Germinal center (tissue), 1 donor: ENCODE results near the gene IFT43.

Experiments used
- DNase-seq: peaks from one replicate; pipeline ENCODE4 v3.0.0; 2012; ENCODE audit warnings: mixed read lengths, low spot score

IFT43 gene

DNA sequence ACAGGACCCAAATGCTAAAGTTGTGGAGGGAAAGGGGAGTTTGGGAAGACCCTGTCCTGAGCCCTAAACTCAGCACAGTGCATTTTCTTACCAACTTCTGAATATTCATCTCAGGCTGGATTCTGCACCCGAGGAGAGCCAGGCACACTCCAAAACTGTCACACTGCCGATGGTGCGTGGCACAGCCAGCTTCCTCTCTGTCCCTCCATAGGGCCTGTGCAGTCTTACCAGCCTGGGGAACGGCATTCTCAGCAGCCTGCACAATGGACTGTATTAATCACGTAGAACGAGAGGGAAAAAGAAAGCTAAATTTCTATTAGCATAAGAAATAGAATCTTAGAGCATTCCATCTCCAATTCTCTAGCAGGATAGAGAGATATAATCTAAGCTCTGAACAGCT lies 94.9 kb downstream of the IFT43 start:
- DNase-seq = no peak

DNA sequence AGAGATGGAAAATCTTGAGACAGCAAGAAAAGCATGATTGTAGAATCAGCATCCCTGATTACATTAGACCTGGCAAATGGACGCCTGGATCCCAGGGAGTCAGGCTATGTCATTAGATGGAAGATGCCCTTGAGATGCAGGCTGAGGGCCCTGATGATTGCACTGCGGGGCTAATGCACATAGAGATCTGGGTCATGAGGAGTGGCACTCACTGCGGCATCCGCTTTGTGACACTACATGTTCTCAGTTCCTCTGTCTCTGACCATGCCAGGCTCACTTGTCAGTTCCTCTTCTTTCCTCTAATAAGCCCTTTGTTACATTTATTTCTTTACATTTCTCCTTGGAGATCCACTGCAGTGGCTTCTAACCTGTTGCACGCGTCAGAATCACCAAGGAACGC lies 96.1 kb downstream of the IFT43 start:
- no peak for DNase-seq

DNA sequence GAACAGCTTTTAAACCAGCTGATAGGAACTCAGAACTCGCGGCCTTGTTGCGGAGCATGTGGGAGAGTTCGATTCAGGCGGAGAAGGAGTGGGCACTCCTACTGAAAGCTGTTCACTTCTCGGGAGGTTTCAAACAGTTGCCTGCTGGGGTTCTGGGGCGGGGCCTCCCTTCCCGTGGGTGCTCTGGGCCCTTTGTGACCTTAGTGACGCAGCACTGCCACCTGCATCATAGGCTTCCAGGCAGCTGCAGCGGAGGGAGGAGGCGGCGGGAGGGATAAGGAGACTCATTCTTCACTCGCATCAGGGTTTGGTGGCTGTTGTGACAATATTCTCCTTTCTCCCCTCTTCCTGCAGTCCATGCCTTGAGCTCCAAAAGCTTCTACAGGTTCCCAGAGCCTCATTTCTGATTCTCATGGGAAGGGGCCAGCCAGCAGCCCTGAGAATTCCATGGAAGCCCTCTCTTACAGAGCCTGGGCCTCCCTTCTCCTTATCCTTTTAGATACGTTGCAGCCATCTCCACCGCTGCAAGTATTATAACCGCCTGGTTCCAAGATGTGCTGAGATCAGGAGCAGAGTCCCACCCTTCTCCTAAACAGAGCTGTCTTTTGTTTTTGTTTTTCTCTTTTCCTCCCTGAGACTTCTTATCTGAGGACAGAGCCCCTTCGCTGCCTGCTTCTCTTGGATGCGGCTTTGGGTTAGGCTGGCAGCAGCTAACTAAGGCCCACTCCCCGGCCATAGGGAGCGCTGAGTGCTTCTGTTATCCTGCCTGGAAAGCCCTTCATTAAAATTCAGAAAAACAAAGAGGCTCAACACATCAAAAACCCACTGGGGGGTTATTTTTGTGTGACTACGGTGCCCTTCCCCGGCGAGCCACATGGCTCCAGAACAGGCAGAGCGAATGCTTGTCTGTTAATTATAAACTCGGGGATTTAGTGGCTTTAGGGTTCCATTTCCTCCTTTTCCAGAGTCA lies 98.5 kb downstream of the IFT43 start:
- DNase-seq = no peak

DNA sequence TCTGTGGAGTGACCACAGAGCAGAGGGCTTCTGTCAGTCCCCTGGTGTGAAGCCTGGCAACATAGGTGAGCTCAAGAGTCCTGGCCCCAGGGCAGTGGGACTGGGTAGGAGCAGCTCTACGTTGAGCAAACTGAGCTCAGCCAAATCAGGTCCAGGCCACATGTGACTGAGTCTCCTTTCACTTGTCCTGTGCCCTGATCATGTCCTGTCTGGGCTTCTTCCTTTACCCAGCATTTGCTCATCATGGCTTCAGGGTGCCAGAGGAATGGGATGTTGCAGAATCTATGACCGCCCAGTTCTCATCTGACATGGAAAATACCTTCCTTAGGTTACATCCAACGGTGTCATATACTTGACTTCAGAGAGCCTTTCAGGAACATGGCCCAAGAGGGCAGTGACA lies 99.8 kb downstream of the IFT43 start:
- no peak for DNase-seq

GRCh38 chr14:76086636-76087035 lies 101.1 kb downstream of the IFT43 start:
- DNase-seq = no peak

DNA sequence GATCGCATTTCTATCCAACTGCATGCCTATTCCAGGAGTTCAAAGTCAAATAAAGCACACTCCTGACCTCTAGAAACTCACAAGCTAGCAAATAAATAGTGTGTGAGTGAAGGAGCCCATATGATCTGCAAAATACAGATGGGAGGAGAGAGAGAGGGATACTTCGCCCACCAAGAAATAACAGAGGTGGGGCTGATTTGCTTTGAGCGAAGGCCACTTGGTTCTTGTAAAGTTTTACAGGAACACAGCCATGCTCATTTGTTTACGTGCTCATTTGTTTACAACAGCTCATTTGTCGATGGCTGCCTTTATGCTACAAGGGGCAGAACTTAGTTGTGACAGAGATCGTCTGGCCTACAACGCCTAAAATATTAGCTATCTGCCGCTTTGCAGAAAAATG lies 102.8 kb downstream of the IFT43 start:
- DNase-seq = no peak

- no peak for DNase-seq
Observed at GRCh38 chr14:76088771-76089571, 103.4 kb downstream of the IFT43 start.

DNA sequence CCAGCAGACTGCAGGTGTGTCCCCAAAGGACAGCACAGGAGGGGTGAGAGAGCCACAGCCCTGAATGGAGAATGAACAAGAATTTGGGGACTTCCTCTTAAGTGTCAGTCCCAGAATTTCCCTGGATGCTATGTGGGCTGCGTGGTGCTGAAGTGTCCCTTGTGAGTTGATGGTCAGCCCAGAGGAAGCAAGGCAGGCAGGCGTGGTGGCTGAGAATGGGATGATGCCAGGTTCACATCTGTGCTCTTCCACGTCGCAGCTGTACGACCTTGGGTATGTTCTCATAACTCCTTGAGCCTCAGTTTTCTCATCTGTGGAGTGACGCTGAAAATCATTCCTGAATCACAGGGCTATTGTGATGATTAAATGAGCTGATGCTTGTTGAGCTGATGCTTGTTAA lies 104.0 kb downstream of the IFT43 start:
- DNase-seq = no peak

DNA sequence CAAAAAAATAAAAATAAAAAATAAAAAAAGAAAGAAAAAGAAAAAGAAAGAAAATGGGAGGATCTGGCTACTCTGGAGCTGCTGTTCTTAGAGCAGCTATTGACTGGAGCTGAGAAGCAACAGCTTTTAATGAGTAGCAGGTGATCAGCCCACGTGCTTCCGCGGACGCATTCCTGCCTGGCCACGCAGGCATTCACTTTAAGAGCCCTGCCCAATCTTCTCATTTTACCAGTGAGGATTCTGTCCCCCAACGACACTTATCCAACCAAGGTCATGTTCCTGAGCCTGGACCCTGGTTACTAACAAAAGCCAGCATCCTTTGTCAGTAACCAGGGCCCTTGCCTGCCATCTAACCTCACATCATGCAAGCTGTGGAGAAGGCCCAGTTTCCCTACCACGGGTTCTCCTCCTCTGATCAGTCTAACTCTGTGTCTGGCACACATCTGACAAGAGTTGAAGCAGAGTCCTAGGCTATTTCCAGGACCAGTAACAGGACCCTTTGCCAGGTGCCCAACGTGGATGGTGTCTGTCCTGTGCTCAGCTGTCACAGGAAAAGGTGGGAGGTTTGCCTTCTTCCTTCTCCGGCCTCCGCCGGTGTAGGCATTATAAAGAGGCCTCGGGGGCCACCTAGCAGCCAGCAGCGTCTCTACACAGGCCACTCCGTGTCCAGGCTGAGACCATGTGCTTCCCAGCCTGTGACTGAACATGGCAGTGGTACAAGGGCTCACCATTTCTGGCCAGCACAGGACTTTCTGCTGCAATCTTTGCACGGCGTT lies 105.2 kb downstream of the IFT43 start:
- DNase-seq = no peak

GRCh38 chr14:76093077-76093476 lies 107.5 kb downstream of the IFT43 start:
- no peak for DNase-seq

DNA sequence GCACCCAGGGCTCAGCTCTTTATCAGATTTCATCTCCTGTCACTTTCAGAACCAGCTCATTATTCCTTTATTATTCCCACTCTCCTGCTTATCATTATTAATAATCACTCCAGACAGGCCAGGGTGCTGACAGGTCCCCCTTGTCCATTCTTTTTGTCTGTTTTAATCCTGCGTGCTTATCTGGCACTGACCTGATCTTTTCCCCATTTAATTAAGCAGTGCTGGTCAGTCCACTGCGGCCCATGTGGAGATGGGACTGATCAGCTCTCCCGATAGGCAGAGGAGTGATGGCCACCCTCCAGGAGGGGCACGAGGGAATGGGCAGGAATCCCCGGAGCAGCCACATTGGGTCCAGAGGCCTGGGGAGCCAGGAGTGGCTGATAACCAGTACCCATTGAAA lies 110.7 kb downstream of the IFT43 start:
- no peak for DNase-seq

- no peak for DNase-seq
Observed at GRCh38 chr14:76097547-76097946, 112.0 kb downstream of the IFT43 start.

DNA sequence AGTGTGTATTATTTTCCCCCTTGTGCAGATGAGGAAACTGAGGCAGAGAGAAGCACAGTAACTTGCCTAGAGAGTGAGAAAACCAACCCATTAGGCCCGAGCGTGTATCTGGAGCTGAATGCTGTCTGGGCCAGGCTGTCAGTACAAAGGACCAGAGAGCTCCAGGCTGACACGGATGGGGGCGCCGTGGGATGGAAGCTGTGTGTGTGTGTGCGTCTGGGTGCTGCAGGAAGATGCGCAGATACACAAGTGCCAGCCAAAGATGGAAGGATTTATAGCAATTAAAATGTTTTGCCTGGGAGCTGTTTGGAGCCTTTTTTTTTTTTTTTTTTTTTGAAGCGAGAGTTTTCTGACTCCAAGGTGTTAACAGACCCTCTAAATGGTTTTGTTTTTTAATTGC lies 112.5 kb downstream of the IFT43 start:
- no peak for DNase-seq

GRCh38 chr14:76098916-76099675 lies 113.5 kb downstream of the IFT43 start:
- no peak for DNase-seq

- DNase-seq = no peak
Observed at GRCh38 chr14:76100236-76100635, 114.7 kb downstream of the IFT43 start.

GRCh38 chr14:76101391-76102379 lies 116.1 kb downstream of the IFT43 start:
- DNase-seq = no peak

DNA sequence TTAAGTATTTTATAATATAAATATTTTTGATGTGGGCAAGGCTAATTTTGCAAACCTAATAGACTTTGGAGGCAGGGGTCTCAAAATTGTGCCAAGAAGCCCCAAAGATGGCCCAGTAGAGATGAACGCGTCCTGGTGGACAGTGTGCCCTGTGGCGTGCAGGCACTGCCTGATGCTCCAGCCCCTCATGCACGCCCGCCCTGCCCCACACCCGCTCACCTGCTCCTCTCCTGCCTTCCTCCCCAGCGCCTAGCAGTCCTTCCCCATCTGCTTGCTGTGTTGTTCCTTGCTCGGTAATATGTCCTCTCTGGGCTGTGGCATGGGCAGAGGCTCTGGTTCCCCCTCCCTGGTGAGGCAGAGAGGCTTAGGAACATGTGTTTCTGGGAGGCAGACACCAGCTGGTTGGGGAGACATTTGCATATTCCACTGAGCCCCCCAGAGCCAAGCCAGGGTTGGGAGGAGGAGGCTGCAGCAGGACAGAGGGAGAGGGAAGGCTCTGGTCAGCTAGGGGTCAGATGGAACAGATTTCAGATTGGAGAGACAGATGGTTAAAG lies 119.3 kb downstream of the IFT43 start:
- DNase-seq = no peak

DNA sequence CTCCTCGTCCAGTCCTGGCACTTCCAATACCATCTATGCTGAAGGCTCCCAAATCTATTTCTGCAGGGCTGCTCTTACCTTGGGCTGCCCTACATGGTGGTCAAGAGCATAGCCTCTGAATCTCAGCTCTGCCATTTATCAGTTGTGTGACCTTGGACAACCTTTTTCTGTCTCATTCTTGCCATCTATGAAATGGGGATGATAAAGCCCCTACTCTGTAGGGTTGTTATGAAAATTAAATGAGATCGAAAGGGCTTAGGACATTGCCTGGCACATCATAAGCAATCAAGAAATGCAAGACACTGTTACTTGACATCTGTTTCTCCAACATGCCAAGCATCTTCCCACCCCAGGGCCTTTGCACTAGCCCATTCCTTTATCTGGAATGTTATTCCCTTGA lies 120.6 kb downstream of the IFT43 start:
- DNase-seq = no peak

GRCh38 chr14:76109087-76109880 lies 123.7 kb downstream of the IFT43 start:
- no peak for DNase-seq
